Activated CD8-positive, alpha-beta T cell treated with anti-CD3 and anti-CD28 coated beads for 36 hours (primary cell): ENCODE measurements around the gene AEBP2. TPM values are rescaled to one million over a fixed set of nuclear protein-coding genes. Genes with fewer than 3 reads are reported as not detected.
A peak's percentile ranks its signal among the peaks of the same experiment; 100 is the strongest.

Experiments
- ATAC-seq: fragments of 200-7000 bp; cut with Tn5 transposase; one replicate; pipeline ENCODE4 v1.10.0; 2021; ENCODE audit warnings: mild to moderate bottlenecking, moderate library complexity
- CTCF ChIA-PET: fragments of 350-600 bp; sonication (Branson Sonifier 250); formaldehyde crosslinking; loops from one replicate; lab custom pipeline; 2021; ENCODE audit warnings: antibody characterized with exemption; lab: Charles Lee
- POLR2A ChIA-PET: fragments of 350-600 bp; sonication (Branson Sonifier 250); formaldehyde crosslinking; loops from one replicate; lab custom pipeline; 2021; ENCODE audit warnings: antibody characterized with exemption; lab: Charles Lee
- DNase-seq: peaks from one replicate; pipeline ENCODE4 v3.0.0-alpha.2; 2020
- H3K27ac Mint-ChIP-seq: one replicate; pipeline ENCODE4 v1.8.0; 2021; ENCODE audit warnings: mild to moderate bottlenecking, mixed read lengths
- H3K27me3 Mint-ChIP-seq: one replicate; pipeline ENCODE4 v1.8.0; 2021; ENCODE audit warnings: mixed read lengths
- H3K36me3 Mint-ChIP-seq: one replicate; pipeline ENCODE4 v1.8.0; 2021; ENCODE audit warnings: low read depth, mixed read lengths
- H3K4me1 Mint-ChIP-seq: one replicate; pipeline ENCODE4 v1.8.0; 2021; ENCODE audit warnings: low read depth, mixed read lengths
- H3K4me3 Mint-ChIP-seq: one replicate; pipeline ENCODE4 v1.8.0; 2021; ENCODE audit warnings: mild to moderate bottlenecking, moderate library complexity, mixed read lengths
- H3K9me3 Mint-ChIP-seq: one replicate; pipeline ENCODE4 v1.8.0; 2021; ENCODE audit warnings: mixed read lengths
- intact Hi-C: fragments of 100-400 bp; cut with micrococcal nuclease; formaldehyde crosslinking; loops from one replicate; pipeline ENCODE4 v1.10.0; 2022
- total RNA-seq, 2 experiments: library from RNA; stranded (reverse); gene quantifications; one replicate each; pipeline ENCODE4 v1.2.3, GENCODE V29; 2021
- TF ChIP-seq, protein P1 (sequence below): fragments of 200-600 bp; IDR thresholded peaks from one replicate; pipeline ENCODE4 v1.8.0; 2022; ENCODE audit warnings: antibody characterized with exemption, mild to moderate bottlenecking

The AEBP2 gene
- total RNA-seq, 2 experiments from 2014 or later, result 59.6 to 63.3 TPM

DNA sequence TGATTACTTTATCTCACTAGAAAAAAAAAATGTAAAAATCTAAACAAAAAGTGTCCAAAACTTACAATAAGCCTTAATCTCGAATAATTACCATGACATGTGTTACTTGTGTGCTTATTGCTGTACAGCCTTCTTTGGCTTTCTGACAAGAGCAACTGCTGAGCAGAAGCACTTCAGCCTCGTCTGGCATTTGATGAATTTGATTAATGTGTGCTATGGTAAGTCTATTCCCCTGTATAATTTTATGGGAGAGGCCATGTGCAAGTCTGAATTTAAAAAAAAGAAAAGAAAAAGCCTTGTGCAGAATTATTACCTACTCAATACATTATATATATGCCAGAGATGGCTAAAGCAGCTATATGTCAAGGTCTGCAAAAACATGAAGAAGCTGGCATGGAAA is 113.9 kb downstream of the AEBP2 start:
- Mint-ChIP-seq H3K27me3 (no peaks in the 10 kb centered on the region), H3K9me3 (no peaks in the 10 kb centered on the region), H3K27ac (no peak overlapping the region), H3K4me1 (peaks cover 18% of the 10 kb centered on the region), H3K4me3 (peak overlapping the region; percentile 37), H3K36me3 (peaks cover 8% of the 10 kb centered on the region)
- DNase-seq (no peak), ATAC-seq (no peak)
- TF ChIP-seq, protein P1, sequence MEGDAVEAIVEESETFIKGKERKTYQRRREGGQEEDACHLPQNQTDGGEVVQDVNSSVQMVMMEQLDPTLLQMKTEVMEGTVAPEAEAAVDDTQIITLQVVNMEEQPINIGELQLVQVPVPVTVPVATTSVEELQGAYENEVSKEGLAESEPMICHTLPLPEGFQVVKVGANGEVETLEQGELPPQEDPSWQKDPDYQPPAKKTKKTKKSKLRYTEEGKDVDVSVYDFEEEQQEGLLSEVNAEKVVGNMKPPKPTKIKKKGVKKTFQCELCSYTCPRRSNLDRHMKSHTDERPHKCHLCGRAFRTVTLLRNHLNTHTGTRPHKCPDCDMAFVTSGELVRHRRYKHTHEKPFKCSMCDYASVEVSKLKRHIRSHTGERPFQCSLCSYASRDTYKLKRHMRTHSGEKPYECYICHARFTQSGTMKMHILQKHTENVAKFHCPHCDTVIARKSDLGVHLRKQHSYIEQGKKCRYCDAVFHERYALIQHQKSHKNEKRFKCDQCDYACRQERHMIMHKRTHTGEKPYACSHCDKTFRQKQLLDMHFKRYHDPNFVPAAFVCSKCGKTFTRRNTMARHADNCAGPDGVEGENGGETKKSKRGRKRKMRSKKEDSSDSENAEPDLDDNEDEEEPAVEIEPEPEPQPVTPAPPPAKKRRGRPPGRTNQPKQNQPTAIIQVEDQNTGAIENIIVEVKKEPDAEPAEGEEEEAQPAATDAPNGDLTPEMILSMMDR, result no peak
- intact Hi-C loops, result no loop called here
- CTCF ChIA-PET, result no interaction called here
- POLR2A ChIA-PET, result interaction anchor here (0.5 kb wide), 1 partner anchor 46 kb away, joined by 3 read pairs; no protein-coding TSS in a partner anchor

DNA sequence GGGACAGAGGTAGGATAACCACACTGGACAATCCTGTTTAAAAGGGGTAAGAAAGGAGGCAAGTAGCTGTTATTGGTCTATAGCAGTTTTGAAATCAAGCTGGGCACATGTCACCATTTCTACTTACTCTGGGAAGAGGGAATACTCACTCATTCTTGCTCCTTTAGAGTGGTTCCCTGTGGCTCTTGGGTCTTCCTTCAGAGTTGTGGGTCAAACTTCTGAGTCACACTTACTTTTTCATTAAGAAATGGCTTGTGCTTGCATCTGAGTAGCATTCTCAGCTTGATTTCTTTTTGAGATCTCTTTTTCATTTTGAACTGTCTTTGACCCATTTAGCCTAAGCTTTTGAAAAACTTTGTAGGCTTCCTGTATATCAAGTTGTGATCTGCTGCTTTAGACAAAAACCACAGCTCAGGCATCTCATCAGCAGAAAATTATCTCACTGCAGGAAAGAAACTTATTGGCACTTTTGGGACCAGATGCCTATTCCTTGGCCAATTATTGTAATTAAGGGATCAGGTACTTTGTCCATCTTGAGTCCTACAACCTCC is 122.2 kb downstream of the AEBP2 start:
- Mint-ChIP-seq H3K36me3 (peaks cover 18% of the 10 kb centered on the region), H3K4me1 (peaks cover 13% of the 10 kb centered on the region), H3K27me3 (no peaks in the 10 kb centered on the region), H3K27ac (no peak overlapping the region), H3K4me3 (no peak overlapping the region), H3K9me3 (peaks cover 5% of the 10 kb centered on the region)
- ChIA-PET CTCF (no interaction called here), POLR2A (no interaction called here)
- no peak for DNase-seq
- no peak for ATAC-seq
- TF ChIP-seq, protein P1, result no peak
- intact Hi-C loops, result no loop called here
